H9 (cell line): Measurements from ENCODE around the gene SPTA1. TPM values are rescaled to one million over a fixed set of nuclear protein-coding genes. Genes with fewer than 3 reads are reported as not detected.

Experiments
- DNase-seq: peaks from one replicate; pipeline ENCODE4 v3.0.0-alpha.2; 2017
- H2AFZ ChIP-seq: one replicate; pipeline ENCODE4 v1.6.1; 2013; ENCODE audit warnings: mild to moderate bottlenecking, low read length, control low read depth, moderate library complexity
- H2AK5ac ChIP-seq: 2 replicates; pipeline ENCODE4 v1.6.1; 2013; ENCODE audit warnings: low read length, control low read depth, mixed read lengths; ENCODE audit not compliant: insufficient read length
- H2BK120ac ChIP-seq: one replicate; pipeline ENCODE4 v1.6.1; 2013; ENCODE audit warnings: low read depth, mild to moderate bottlenecking, low read length, control low read depth, inconsistent platforms; ENCODE audit not compliant: poor library complexity, severe bottlenecking
- H2BK12ac ChIP-seq: 2 replicates; pipeline ENCODE4 v1.6.1; 2013; ENCODE audit warnings: low read length, control low read depth, mixed read lengths, low read depth; ENCODE audit not compliant: insufficient read length
- H2BK15ac ChIP-seq: 2 replicates; pipeline ENCODE4 v1.6.1; 2013; ENCODE audit warnings: low read depth, low read length, control low read depth
- H2BK20ac ChIP-seq: one replicate; pipeline ENCODE4 v1.6.1; 2013; ENCODE audit warnings: low read depth, mild to moderate bottlenecking, low read length, control low read depth, inconsistent platforms; ENCODE audit not compliant: poor library complexity, severe bottlenecking
- H2BK5ac ChIP-seq: 2 replicates; pipeline ENCODE4 v1.6.1; 2013; ENCODE audit warnings: low read length, control low read depth, mixed read lengths; ENCODE audit not compliant: insufficient read length
- H3K14ac ChIP-seq: 2 replicates; pipeline ENCODE4 v1.6.1; 2013; ENCODE audit warnings: low read length, control low read depth; ENCODE audit not compliant: insufficient read depth
- H3K18ac ChIP-seq: 2 replicates; pipeline ENCODE4 v1.6.1; 2013; ENCODE audit warnings: low read depth, mild to moderate bottlenecking, mixed read lengths, low read length, control low read depth; ENCODE audit not compliant: insufficient read length
- H3K23ac ChIP-seq: 2 replicates; pipeline ENCODE4 v1.6.1; 2013; ENCODE audit warnings: low read length, control low read depth, mixed read lengths, low read depth; ENCODE audit not compliant: insufficient read length
- H3K23me2 ChIP-seq: 2 replicates; pipeline ENCODE4 v1.6.1; 2013; ENCODE audit warnings: low read depth, mild to moderate bottlenecking, mixed read lengths, low read length, control low read depth; ENCODE audit not compliant: insufficient read length, poor library complexity, severe bottlenecking
- H3K27ac ChIP-seq: 2 replicates; pipeline ENCODE4 v1.5.1; 2013; ENCODE audit warnings: low read length, control low read depth, mixed read lengths, low read depth; ENCODE audit not compliant: insufficient read length
- H3K27me3 ChIP-seq: 2 replicates; pipeline ENCODE4 v1.6.1; 2013; ENCODE audit warnings: low read length, control low read depth, inconsistent platforms; ENCODE audit not compliant: insufficient read depth
- H3K4ac ChIP-seq: 2 replicates; pipeline ENCODE4 v1.6.1; 2013; ENCODE audit warnings: low read depth, mild to moderate bottlenecking, control low read depth, inconsistent platforms, low read length, moderate library complexity
- H3K4me1 ChIP-seq: 2 replicates; pipeline ENCODE4 v1.6.1; 2013; ENCODE audit warnings: low read length, control low read depth, inconsistent platforms; ENCODE audit not compliant: insufficient read depth
- H3K4me2 ChIP-seq: 2 replicates; pipeline ENCODE4 v1.6.1; 2013; ENCODE audit warnings: low read length, control low read depth, mixed read lengths; ENCODE audit not compliant: insufficient read length, insufficient read depth
- H3K56ac ChIP-seq: 2 replicates; pipeline ENCODE4 v1.6.1; 2013; ENCODE audit warnings: low read depth, mild to moderate bottlenecking, mixed read lengths, low read length, control low read depth; ENCODE audit not compliant: insufficient read length
- H3K79me1 ChIP-seq: 2 replicates; pipeline ENCODE4 v1.6.1; 2013; ENCODE audit warnings: low read depth, mild to moderate bottlenecking, moderate library complexity, low read length, control low read depth, inconsistent platforms; ENCODE audit not compliant: insufficient read depth, poor library complexity, severe bottlenecking
- H3K79me2 ChIP-seq: 2 replicates; pipeline ENCODE4 v1.6.1; 2013; ENCODE audit warnings: low read length, control low read depth, inconsistent platforms; ENCODE audit not compliant: insufficient read depth
- H3K9ac ChIP-seq: 2 replicates; pipeline ENCODE4 v1.6.1; 2013; ENCODE audit warnings: low read length, control low read depth, mixed read lengths; ENCODE audit not compliant: insufficient read length; ENCODE audit errors: extremely low read depth
- H3K9me3 ChIP-seq: one replicate; pipeline ENCODE4 v1.6.1; 2013; ENCODE audit warnings: low read depth, low read length, inconsistent platforms; ENCODE audit not compliant: control insufficient read depth
- H3T11ph ChIP-seq: one replicate; pipeline ENCODE4 v1.6.1; 2013; ENCODE audit warnings: mild to moderate bottlenecking, low read length, control low read depth, inconsistent platforms
- H4K20me1 ChIP-seq: one replicate; pipeline ENCODE4 v1.6.1; 2013; ENCODE audit not compliant: control insufficient read depth, insufficient read length, insufficient read depth
- H4K5ac ChIP-seq: 2 replicates; pipeline ENCODE4 v1.6.1; 2013; ENCODE audit warnings: low read depth, mild to moderate bottlenecking, mixed read lengths, low read length, control low read depth; ENCODE audit not compliant: insufficient read length
- H4K8ac ChIP-seq: replicated peaks from 2 replicates; pipeline ENCODE4 v1.6.1; 2013; ENCODE audit warnings: low read length, control low read depth, mixed read lengths, low read depth; ENCODE audit not compliant: insufficient read length
- H4K91ac ChIP-seq: 2 replicates; pipeline ENCODE4 v1.6.1; 2013; ENCODE audit warnings: low read depth, mild to moderate bottlenecking, moderate library complexity, mixed read lengths, low read length, control low read depth; ENCODE audit not compliant: insufficient read length
- H3K27ac Mint-ChIP-seq, 3 experiments: 2 replicates in 2 of 3; 3 replicates in 1 of 3; pipeline ENCODE4 v1.8.0; 2020 to 2021; ENCODE audit warnings: mixed read lengths in 3 of 3, mild to moderate bottlenecking in 1 of 3, moderate library complexity in 1 of 3
- H3K27me3 Mint-ChIP-seq: 2 replicates; pipeline ENCODE4 v1.8.0; 2021; ENCODE audit warnings: low read depth, mild to moderate bottlenecking, moderate library complexity, mixed read lengths
- H3K36me3 Mint-ChIP-seq, 3 experiments: 2 replicates in 2 of 3; 3 replicates in 1 of 3; pipeline ENCODE4 v1.8.0; 2020 to 2021; ENCODE audit warnings: low read depth in 3 of 3, mixed read lengths in 3 of 3; ENCODE audit not compliant: insufficient read depth in 1 of 3
- H3K4me1 Mint-ChIP-seq, 2 experiments: 2 replicates each; pipeline ENCODE4 v1.8.0; 2020; ENCODE audit warnings: mixed read lengths in 2 of 2
- H3K4me3 Mint-ChIP-seq, 2 experiments: 2 replicates in 1 of 2; 3 replicates in 1 of 2; pipeline ENCODE4 v1.8.0; 2020 to 2021; ENCODE audit warnings: mild to moderate bottlenecking in 2 of 2, mixed read lengths in 2 of 2, moderate library complexity in 1 of 2
- H3K9me3 Mint-ChIP-seq, 2 experiments: 2 replicates in 1 of 2; 3 replicates in 1 of 2; pipeline ENCODE4 v1.8.0; 2020; ENCODE audit warnings: mild to moderate bottlenecking in 2 of 2, mixed read lengths in 2 of 2, moderate library complexity in 1 of 2
- CTCF ChIP-seq: fragments of 200-600 bp; sonication (generic); conservative IDR thresholded peaks from 3 replicates; pipeline ENCODE4 v1.8.0; 2021; ENCODE audit warnings: antibody characterized with exemption, mild to moderate bottlenecking
- WGBS: extraction: QIAGEN DNeasy Blood & Tissue Kit; methylation state at CpG from one replicate; pipeline ENCODE4 v1.1.7; 2013; ENCODE audit warnings: missing lambda C conversion rate, low lambda C conversion rate, mixed read lengths; ENCODE audit not compliant: insufficient read length; ENCODE audit errors: extremely low coverage; 5-methylcytosine and 5-hydroxymethylcytosine counted together
- total RNA-seq: library from RNA; stranded (reverse); gene quantifications from 2 replicates; pipeline ENCODE4 v1.2.1, GENCODE V29; 2021

The SPTA1 gene
- total RNA-seq, 1 experiment from 2014 or later: not detected

- Histone ChIP-seq H2BK15ac (no peak overlapping the region), H2BK120ac (no peak overlapping the region), H3K14ac (no peak overlapping the region), H3K4ac (no peak overlapping the region), H4K20me1 (no peaks in the 10 kb centered on the region), H2BK5ac (no peak overlapping the region), H3K79me2 (no peaks in the 10 kb centered on the region), H3K27ac (no peak overlapping the region), H2AK5ac (no peak overlapping the region), H3K56ac (no peak overlapping the region), H3K23ac (no peak overlapping the region), H3K9ac (no peak overlapping the region), H4K5ac (no peak overlapping the region), H3K9me3 (no peaks in the 10 kb centered on the region), H2BK12ac (no peak overlapping the region), H4K91ac (no peak overlapping the region), H3K18ac (no peak overlapping the region), H3K4me1 (no peaks in the 10 kb centered on the region), H3T11ph (no peak overlapping the region), H4K8ac (no peak overlapping the region), H3K79me1 (no peaks in the 10 kb centered on the region), H2AFZ (no peak overlapping the region), H3K27me3 (no peaks in the 10 kb centered on the region), H3K23me2 (no peaks in the 10 kb centered on the region), H3K4me2 (no peak overlapping the region), H2BK20ac (no peak overlapping the region)
- no peak for TF ChIP-seq CTCF
- no peaks in the 10 kb centered on the region for H3K4me1 Mint-ChIP-seq
- WGBS: no CpG with 5 or more reads among the region's 2 CpGs
- no peak overlapping the region for H3K27ac Mint-ChIP-seq
- H3K36me3 Mint-ChIP-seq: no peaks in the 10 kb centered on the region
- H3K4me3 Mint-ChIP-seq: no peak overlapping the region
- DNase-seq: no peak
- no peaks in the 10 kb centered on the region for H3K9me3 Mint-ChIP-seq
- H3K27me3 Mint-ChIP-seq: no peaks in the 10 kb centered on the region; the same call in 1 of the 2 replicates
Observed at GRCh38 chr1:158732524-158732923, 46.0 kb upstream of the SPTA1 start.
